Keratinocyte (primary cell): ENCODE data around the gene HHATL. TPM values are rescaled to one million over a fixed set of nuclear protein-coding genes. Genes with fewer than 3 reads are reported as not detected.

Experiments
- DNase-seq: peaks from one replicate; pipeline ENCODE4 v3.0.0-alpha.2; 2011; ENCODE audit warnings: low read depth, missing footprints, low spot score
- FAIRE-seq: peaks from 2 replicates; lab custom pipeline; 2011; peaks lifted over from hg19 to GRCh38; lab: Jason Lieb, UNC
- H2AFZ ChIP-seq: 2 replicates; pipeline ENCODE4 v1.6.0; 2012; ENCODE audit warnings: low read length, control low read depth, inconsistent platforms; ENCODE audit not compliant: control insufficient read depth
- H3K27ac ChIP-seq: 2 replicates; pipeline ENCODE4 v1.5.1; 2011; ENCODE audit warnings: low read length; ENCODE audit not compliant: control insufficient read depth, insufficient read depth
- H3K27me3 ChIP-seq: 3 replicates; pipeline ENCODE4 v1.6.0; 2011; ENCODE audit warnings: low read length; ENCODE audit not compliant: control insufficient read depth, insufficient read depth; ENCODE audit errors: extremely low read depth
- H3K36me3 ChIP-seq, 2 experiments: 2 replicates in 1 of 2; 3 replicates in 1 of 2; pipeline ENCODE4 v1.5.1; 2011; ENCODE audit warnings: low read length in 2 of 2, mild to moderate bottlenecking in 1 of 2; ENCODE audit not compliant: control insufficient read depth in 2 of 2, insufficient read depth in 2 of 2; ENCODE audit errors: extremely low read depth in 1 of 2
- H3K4me1 ChIP-seq: 3 replicates; pipeline ENCODE4 v1.5.1; 2011; ENCODE audit warnings: low read length; ENCODE audit not compliant: control insufficient read depth, insufficient read depth; ENCODE audit errors: extremely low read depth
- H3K4me2 ChIP-seq: 3 replicates; pipeline ENCODE4 v1.6.0; 2011; ENCODE audit warnings: low read depth, low read length; ENCODE audit not compliant: control insufficient read depth, insufficient read depth; ENCODE audit errors: extremely low read depth
- H3K4me3 ChIP-seq, 3 experiments: fragments of 200-600 bp in 1 of 3; sonication (generic) in 1 of 3; 2 replicates in 2 of 3; 3 replicates in 1 of 3; pipeline ENCODE4 v1.5.1; 2011 to 2016; ENCODE audit warnings: low read length in 3 of 3, mild to moderate bottlenecking in 3 of 3, control low read depth in 2 of 3, inconsistent platforms in 1 of 3, low read depth in 1 of 3, mixed read lengths in 1 of 3, mixed run types in 1 of 3, moderate library complexity in 1 of 3; ENCODE audit not compliant: control insufficient read depth in 2 of 3, insufficient read depth in 2 of 3; ENCODE audit errors: extremely low read depth in 1 of 3
- H3K79me2 ChIP-seq: 2 replicates; pipeline ENCODE4 v1.6.0; 2012; ENCODE audit warnings: low read length; ENCODE audit not compliant: control insufficient read depth, insufficient read depth
- H3K9ac ChIP-seq: 3 replicates; pipeline ENCODE4 v1.6.0; 2011; ENCODE audit warnings: low read length; ENCODE audit not compliant: control insufficient read depth, insufficient read depth; ENCODE audit errors: extremely low read depth
- H3K9me1 ChIP-seq: 3 replicates; pipeline ENCODE4 v1.6.0; 2011; ENCODE audit warnings: low read length; ENCODE audit not compliant: control insufficient read depth, insufficient read depth; ENCODE audit errors: extremely low read depth
- H3K9me3 ChIP-seq: 2 replicates; pipeline ENCODE4 v1.5.1; 2012; ENCODE audit warnings: low read depth, low read length; ENCODE audit not compliant: control insufficient read depth
- H4K20me1 ChIP-seq: 3 replicates; pipeline ENCODE4 v1.6.0; 2011; ENCODE audit warnings: low read length; ENCODE audit not compliant: control insufficient read depth, insufficient read depth; ENCODE audit errors: extremely low read depth
- CTCF ChIP-seq, 3 experiments: IDR thresholded peaks in 1 of 3; conservative IDR thresholded peaks in 1 of 3; optimal IDR thresholded peaks in 1 of 3; 2 replicates in 2 of 3; 3 replicates in 1 of 3; pipeline versions ENCODE3 to v1.5.1; 2011; ENCODE audit warnings: low read length in 3 of 3, mild to moderate bottlenecking in 3 of 3, moderate library complexity in 2 of 3, control low read depth in 1 of 3, inconsistent platforms in 1 of 3; ENCODE audit not compliant: insufficient read depth in 2 of 3; ENCODE audit errors: extremely low read depth in 1 of 3
- EZH2 ChIP-seq: IDR thresholded peaks from one replicate; pipeline ENCODE4 v1.6.1; 2012; ENCODE audit warnings: inconsistent platforms, mild to moderate bottlenecking, low read length, moderate library complexity
- dilution Hi-C: fragments of 300-500 bp; cut with MboI; formaldehyde crosslinking; loops from one replicate; pipeline ENCODE4 v1.7.0; 2020; ENCODE audit warnings: low sequenced_read_pairs; ENCODE audit not compliant: extremely low pct_ligation_motif_present
- polyA plus RNA-seq, 5 experiments: library from polyadenylated mRNA; depleted of rRNA in 3 of 5; stranded (reverse) in 3 of 5; stranded (forward) in 1 of 5; unstranded in 1 of 5; fragments of >200 nt; gene quantifications; 1 replicate in 1 of 5; 2 replicates in 3 of 5; 3 replicates in 1 of 5; pipeline versions ENCODE4 v1.2.1 to v1.2.3, GENCODE V29; 2011 to 2012; ENCODE audit warnings: missing spikeins in 2 of 5, low read depth in 1 of 5, low replicate concordance in 1 of 5

HHATL gene
- polyA plus RNA-seq, 1 donor (not counting 4 experiments of a cell fraction or from before 2014, with no cell fraction given) = not detected

GRCh38 chr3:42741796-42742195 is 39.2 kb upstream of the HHATL start:
- H3K4me2 ChIP-seq = no peak overlapping the region
- FAIRE-seq = no peak
- no peak overlapping the region for H3K4me3 ChIP-seq
- no peak overlapping the region for H2AFZ ChIP-seq
- H3K27ac ChIP-seq = no peak overlapping the region
- TF ChIP-seq EZH2 (no peak), CTCF (optimal IDR thresholded peaks at IDR 0.05 in 1 of 3, IDR thresholded peaks at IDR 0.05 in 1 of 3, conservative IDR thresholded peaks at IDR 0.05 in 1 of 3; ENCODE audit: extremely low read depth in 1 of 3, insufficient read depth in 2 of 3, low read length in 3 of 3) (no peak)
- peaks cover 2% of the 10 kb centered on the region for H4K20me1 ChIP-seq
- H3K9me3 ChIP-seq = no peaks in the 10 kb centered on the region
- no peaks in the 10 kb centered on the region for H3K36me3 ChIP-seq
- DNase-seq = no peak
- no peak overlapping the region for H3K9ac ChIP-seq
- dilution Hi-C loops = no loop called here
- H3K4me1 ChIP-seq = no peaks in the 10 kb centered on the region
- no peaks in the 10 kb centered on the region for H3K79me2 ChIP-seq
- H3K27me3 ChIP-seq = no peaks in the 10 kb centered on the region
- no peaks in the 10 kb centered on the region for H3K9me1 ChIP-seq

- FAIRE-seq (no peak), DNase-seq (no peak)
- Histone ChIP-seq H2AFZ (no peak overlapping the region), H3K79me2 (no peaks in the 10 kb centered on the region), H3K36me3 (no peaks in the 10 kb centered on the region), H3K9me1 (no peaks in the 10 kb centered on the region), H4K20me1 (peaks cover 2% of the 10 kb centered on the region), H3K4me2 (no peak overlapping the region), H3K9ac (no peak overlapping the region), H3K27ac (no peak overlapping the region), H3K9me3 (no peaks in the 10 kb centered on the region), H3K27me3 (no peaks in the 10 kb centered on the region), H3K4me1 (no peaks in the 10 kb centered on the region), H3K4me3 (no peak overlapping the region)
- TF ChIP-seq EZH2 (no peak), CTCF (optimal IDR thresholded peaks at IDR 0.05 in 1 of 3, IDR thresholded peaks at IDR 0.05 in 1 of 3, conservative IDR thresholded peaks at IDR 0.05 in 1 of 3; ENCODE audit: extremely low read depth in 1 of 3, insufficient read depth in 2 of 3, low read length in 3 of 3) (no peak)
- dilution Hi-C loops = no loop called here
Measured at GRCh38 chr3:42739401-42740158, 37.0 kb upstream of the HHATL start.
